Muscle of leg (tissue), 9 donors: ENCODE data around the gene FREM3. TPM values are rescaled to one million over a fixed set of nuclear protein-coding genes. Genes with fewer than 3 reads are reported as not detected.

Source experiments
- polyA plus RNA-seq, 8 donors: library from polyadenylated mRNA; unstranded; fragments of 120-200 nt; gene quantifications; one replicate each; pipeline versions ENCODE4 v1.2.1 to v1.2.3, GENCODE V29; 2013; ENCODE audit warnings: inconsistent platforms in 1 of 8, low replicate concordance in 1 of 8; ENCODE audit not compliant: insufficient read length in 8 of 8, insufficient read depth in 1 of 8
- total RNA-seq: library from RNA; stranded (reverse); fragments of 120-200 nt; gene quantifications from one replicate; pipeline ENCODE4 v1.2.4, GENCODE V29; 2013

Gene FREM3
- total and polyA plus RNA-seq, 9 donors = 0.05 to 0.64 (median 0.15) TPM

Other genes with a start within 250 kb of the FREM3 start
- gene SMARCA5, start 187.0 kb downstream of the FREM3 start, total RNA-seq = 35.3 TPM
- 10 to 100 TPM; 51.0 to 76.6 (median 60.7) TPM for gene SMARCA5, start 187.0 kb downstream of the FREM3 start, polyA plus RNA-seq
- gene GYPE, start 204.9 kb upstream of the FREM3 start, total RNA-seq = 1.2 TPM
- 1 to 10 TPM; 1.1 to 2.2 (median 1.8) TPM for gene GYPE, start 204.9 kb upstream of the FREM3 start, polyA plus RNA-seq